Brain microvascular endothelial cell (primary cell): ENCODE results near the gene ZBTB12.
"Not testable (repeated sequence)": the region's sequence is repeated elsewhere in the genome, so short reads cannot be mapped to it uniquely, and the experiment has no call there.

Experiments used
- DNase-seq: peaks from one replicate; pipeline ENCODE4 v3.0.0-alpha.2; 2020
- H3K27ac ChIP-seq: fragments of 250-450 bp; sonication (Bioruptor Pico); 2 replicates; pipeline ENCODE4 v1.5.1; 2020; ENCODE audit warnings: mild to moderate bottlenecking, moderate library complexity
- H3K27me3 ChIP-seq: fragments of 250-450 bp; sonication (Bioruptor Pico); replicated peaks from 2 replicates; pipeline ENCODE4 v1.5.1; 2020; ENCODE audit warnings: mild to moderate bottlenecking
- H3K36me3 ChIP-seq: fragments of 250-450 bp; sonication (Bioruptor Pico); replicated peaks from 2 replicates; pipeline ENCODE4 v1.5.1; 2020; ENCODE audit warnings: mild to moderate bottlenecking
- H3K4me3 ChIP-seq: 2 replicates; pipeline ENCODE4 v1.5.1; 2011; ENCODE audit warnings: low read depth, mild to moderate bottlenecking, control low read depth, low read length, moderate library complexity
- CTCF ChIP-seq: IDR thresholded peaks from 2 replicates; pipeline ENCODE4 v1.5.1; 2011; ENCODE audit warnings: low read depth, mild to moderate bottlenecking, moderate library complexity, low read length, control low read depth, inconsistent platforms; ENCODE audit errors: missing control alignments
- in situ Hi-C: cut with HindIII; loops from 2 replicates; pipeline ENCODE4 v1.10.0; 2017; ENCODE audit warnings: low sequenced_read_pairs, low pct_ligation_motif_present

Gene ZBTB12

GRCh38 chr6:31865205-31866118 lies 36.4 kb downstream of the ZBTB12 start:
- H3K4me3 ChIP-seq, result no peak overlapping the region
- no peak for DNase-seq
- in situ Hi-C loops, result no loop called here
- H3K27me3 ChIP-seq, result no peaks in the 10 kb centered on the region
- no peak overlapping the region for H3K27ac ChIP-seq
- TF ChIP-seq CTCF, result no peak
- peaks cover 5% of the 10 kb centered on the region for H3K36me3 ChIP-seq

GRCh38 chr6:31864818-31865204 lies 37.1 kb downstream of the ZBTB12 start:
- H3K36me3 ChIP-seq, result peaks cover 8% of the 10 kb centered on the region
- H3K4me3 ChIP-seq, result no peak overlapping the region
- no peak for TF ChIP-seq CTCF
- H3K27me3 ChIP-seq, result no peaks in the 10 kb centered on the region
- in situ Hi-C loops, result no loop called here
- H3K27ac ChIP-seq, result no peak overlapping the region
- DNase-seq, result no peak

DNA sequence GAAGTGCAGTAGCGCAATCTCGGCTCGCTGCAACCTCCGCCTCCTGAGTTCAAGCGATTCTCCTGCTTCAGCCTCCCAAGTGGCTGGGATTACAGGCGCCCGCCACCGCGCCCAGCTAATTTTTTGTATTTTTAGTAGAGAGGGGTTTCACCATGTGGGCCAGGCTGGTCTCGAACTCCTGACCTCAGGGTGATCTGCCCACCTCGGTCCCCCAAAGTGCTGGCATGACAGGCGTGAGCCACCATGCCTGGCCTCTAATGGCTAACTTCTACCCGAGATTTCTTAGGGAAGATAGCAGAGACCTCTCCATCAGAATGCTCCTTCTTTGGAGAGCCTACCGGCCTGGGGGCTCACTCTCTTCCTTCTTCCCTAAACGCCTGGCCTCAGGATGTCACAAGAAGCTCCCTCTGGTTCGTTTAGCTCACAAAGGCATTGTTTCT lies 37.7 kb downstream of the ZBTB12 start:
- peaks cover 15% of the 10 kb centered on the region for H3K36me3 ChIP-seq
- DNase-seq, H3K27me3 ChIP-seq, in situ Hi-C loops: not testable (repeated sequence)
- peak overlapping the region; percentile 76 for H3K4me3 ChIP-seq
- H3K27ac ChIP-seq, result peak overlapping the region; percentile 63

GRCh38 chr6:31862344-31863235 lies 39.3 kb downstream of the ZBTB12 start, which contains the start of gene NEU1:
NEU1 (minus strand) TSS chr6:31862821; CDS start chr6:31862776, 45 bp downstream.
- Histone ChIP-seq H3K4me3 (peak within 1 kb of the TSS; percentile 94), H3K36me3 (peaks cover 20% of the 10 kb centered on the region), H3K27ac (peak within 1 kb of the TSS; percentile 87), H3K27me3 (no peaks in the 10 kb centered on the region)
- DNase-seq, result peak; percentile 100
- no peak for TF ChIP-seq CTCF
- in situ Hi-C loops, result no loop called here

DNA sequence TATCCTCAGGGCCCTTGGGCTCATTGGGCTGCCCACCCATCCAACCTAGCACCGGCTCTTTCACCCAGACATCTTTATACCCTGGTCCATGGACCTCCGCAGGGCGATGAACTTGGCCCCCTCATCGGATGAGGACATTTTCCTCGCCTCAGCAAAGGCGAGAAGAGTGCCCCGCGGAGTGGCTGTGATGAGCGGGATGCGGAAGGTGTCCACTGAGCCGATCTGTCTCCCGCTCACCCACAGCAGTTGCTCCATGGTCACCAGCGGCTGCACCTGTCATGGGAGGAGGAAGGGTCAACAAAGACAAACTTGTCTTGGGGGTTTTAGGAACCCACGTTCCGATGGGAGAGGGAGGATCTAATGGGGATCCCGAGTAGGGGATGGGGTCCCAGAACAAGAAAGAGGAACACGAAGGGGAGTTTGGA lies 40.0 kb downstream of the ZBTB12 start:
- H3K27me3 ChIP-seq, result no peaks in the 10 kb centered on the region

More for the DNA sequence above, 40.0 kb downstream of the ZBTB12 start:
- no peak for DNase-seq
- H3K4me3 ChIP-seq, result peak overlapping the region; percentile 94
- H3K36me3 ChIP-seq, result peaks cover 20% of the 10 kb centered on the region
- in situ Hi-C loops, result no loop called here
- peak overlapping the region; percentile 87 for H3K27ac ChIP-seq
- TF ChIP-seq CTCF, result no peak
